Heart left ventricle (tissue), 13 donors: Measurements from ENCODE around the gene VSTM2L.

ENCODE experiments used
- POLR2A ChIP-seq, 2 donors: fragments of 450-650 bp; IDR thresholded peaks; one replicate each; pipeline ENCODE4 v1.6.1; 2017; ENCODE audit warnings: antibody characterized with exemption in 2 of 2, mild to moderate bottlenecking in 2 of 2, moderate library complexity in 2 of 2
- TF ChIP-seq, protein P1 (sequence below), 12 donors: fragments of 200-600 bp; sonication (generic) in 4 of 12; IDR thresholded peaks; one replicate each; pipeline versions ENCODE4 v1.5.0 to v1.8.0; 2018 to 2022; ENCODE audit warnings: antibody characterized with exemption in 12 of 12, mild to moderate bottlenecking in 5 of 12
- donor health status: ischemic (EF 13 %, LVEDD 7.1; RV severe dilation, severe dysfunction).
- donor health status: DM: no; HTN: yes; CAD: no.
- donor health status: DM: no; HTN: no; CAD: no.
- donor health status: ischemic (EF 25% LVEDD 6.9; RV normal size, moderate dysfunction).
- donor health status: ischemic (EF 25% LVEDD 5.7; RV mildly dilated, moderate dysfunction).
- donor health status: ischemic (EF 35%, LVEDD 5.7; RV mildly dilated, moderate dysfunction).
- donor health status: nonischemic (EF 11% LVEDD 7.7; RV severe dilation, severe dysfunction).
- donor health status: DM: yes; HTN: yes; CAD: no.
- donor health status: PGD.
- donor health status: ischemic (EF 29% LVEDD 5.4; RV normal size, mild dysfunction).
- donor health status: nonischemic (EF 23%, LVEDD 6.1; RV moderate dilation, normal function).

DNA sequence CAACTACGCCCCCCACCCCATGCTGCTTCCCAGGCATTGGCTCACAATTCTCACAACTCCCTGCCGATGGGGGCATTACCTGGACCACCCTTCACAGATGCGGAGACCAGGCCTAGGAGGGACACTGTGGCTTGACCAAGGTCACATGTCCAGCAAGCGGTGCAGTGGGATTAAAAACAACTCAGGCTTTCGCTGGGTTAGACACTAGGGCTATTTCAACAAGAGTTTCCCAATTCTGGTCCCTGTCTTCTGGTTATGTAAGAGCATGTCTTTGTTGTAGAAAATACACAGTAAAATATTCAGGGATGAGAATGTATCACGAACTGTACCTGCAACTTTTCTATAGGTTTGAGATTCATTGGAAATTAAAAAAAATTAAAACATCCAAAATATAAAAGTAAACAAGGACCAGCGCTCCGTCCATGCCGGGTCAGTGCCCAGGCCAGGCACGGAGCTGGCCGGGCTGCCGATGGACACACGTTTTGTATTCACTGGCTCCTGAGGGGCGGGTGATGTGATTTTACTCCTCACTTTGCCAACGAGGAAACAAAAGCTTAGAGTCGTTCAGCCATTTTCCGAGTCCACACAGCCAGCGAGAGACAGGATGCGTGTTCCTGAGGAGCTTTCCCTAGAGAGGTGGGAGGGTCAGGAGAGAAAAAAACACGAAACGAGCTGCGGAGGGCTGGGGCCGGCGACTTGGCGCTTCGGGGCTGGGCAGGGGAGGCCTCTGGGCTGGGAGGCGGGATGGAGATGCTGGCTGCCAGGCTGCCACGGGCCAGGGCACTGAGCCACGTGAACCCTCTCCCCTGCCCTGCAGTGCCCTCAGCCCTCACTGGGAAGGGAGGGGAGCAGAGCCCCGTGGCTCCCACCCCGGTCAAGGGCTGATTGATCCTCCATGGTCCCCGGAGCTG is 17.1 kb upstream of the VSTM2L start:
- TF ChIP-seq, protein P1, sequence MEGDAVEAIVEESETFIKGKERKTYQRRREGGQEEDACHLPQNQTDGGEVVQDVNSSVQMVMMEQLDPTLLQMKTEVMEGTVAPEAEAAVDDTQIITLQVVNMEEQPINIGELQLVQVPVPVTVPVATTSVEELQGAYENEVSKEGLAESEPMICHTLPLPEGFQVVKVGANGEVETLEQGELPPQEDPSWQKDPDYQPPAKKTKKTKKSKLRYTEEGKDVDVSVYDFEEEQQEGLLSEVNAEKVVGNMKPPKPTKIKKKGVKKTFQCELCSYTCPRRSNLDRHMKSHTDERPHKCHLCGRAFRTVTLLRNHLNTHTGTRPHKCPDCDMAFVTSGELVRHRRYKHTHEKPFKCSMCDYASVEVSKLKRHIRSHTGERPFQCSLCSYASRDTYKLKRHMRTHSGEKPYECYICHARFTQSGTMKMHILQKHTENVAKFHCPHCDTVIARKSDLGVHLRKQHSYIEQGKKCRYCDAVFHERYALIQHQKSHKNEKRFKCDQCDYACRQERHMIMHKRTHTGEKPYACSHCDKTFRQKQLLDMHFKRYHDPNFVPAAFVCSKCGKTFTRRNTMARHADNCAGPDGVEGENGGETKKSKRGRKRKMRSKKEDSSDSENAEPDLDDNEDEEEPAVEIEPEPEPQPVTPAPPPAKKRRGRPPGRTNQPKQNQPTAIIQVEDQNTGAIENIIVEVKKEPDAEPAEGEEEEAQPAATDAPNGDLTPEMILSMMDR (IDR thresholded peaks at IDR 0.05): no peak
- TF ChIP-seq POLR2A (IDR thresholded peaks at IDR 0.05): no peak
